Measurements from ENCODE around the gene ACTG1.
A peak's percentile ranks its signal among the peaks of the same experiment; 100 is the strongest.

ACTG1 gene

GRCh38 chr17:81512562-81513371 lies at the start of gene ACTG1:
Gene ACTG1, minus strand, starts transcription at chr17:81512799. Its CDS starts 445 bp downstream, at chr17:81512354.
- H3K4me3 ChIP-seq (ENCODE audit: low read length), result peak within 1 kb of the TSS; percentile 95
- peak; percentile 93 for DNase-seq (ENCODE audit: low read depth)
- no peak for TF ChIP-seq CTCF (conservative IDR thresholded peaks at IDR 0.05; ENCODE audit: low read length)

GRCh38 chr17:81561494-81561885 lies 48.9 kb upstream of the ACTG1 start:
- DNase-seq (ENCODE audit: low read depth), result no peak

DNA sequence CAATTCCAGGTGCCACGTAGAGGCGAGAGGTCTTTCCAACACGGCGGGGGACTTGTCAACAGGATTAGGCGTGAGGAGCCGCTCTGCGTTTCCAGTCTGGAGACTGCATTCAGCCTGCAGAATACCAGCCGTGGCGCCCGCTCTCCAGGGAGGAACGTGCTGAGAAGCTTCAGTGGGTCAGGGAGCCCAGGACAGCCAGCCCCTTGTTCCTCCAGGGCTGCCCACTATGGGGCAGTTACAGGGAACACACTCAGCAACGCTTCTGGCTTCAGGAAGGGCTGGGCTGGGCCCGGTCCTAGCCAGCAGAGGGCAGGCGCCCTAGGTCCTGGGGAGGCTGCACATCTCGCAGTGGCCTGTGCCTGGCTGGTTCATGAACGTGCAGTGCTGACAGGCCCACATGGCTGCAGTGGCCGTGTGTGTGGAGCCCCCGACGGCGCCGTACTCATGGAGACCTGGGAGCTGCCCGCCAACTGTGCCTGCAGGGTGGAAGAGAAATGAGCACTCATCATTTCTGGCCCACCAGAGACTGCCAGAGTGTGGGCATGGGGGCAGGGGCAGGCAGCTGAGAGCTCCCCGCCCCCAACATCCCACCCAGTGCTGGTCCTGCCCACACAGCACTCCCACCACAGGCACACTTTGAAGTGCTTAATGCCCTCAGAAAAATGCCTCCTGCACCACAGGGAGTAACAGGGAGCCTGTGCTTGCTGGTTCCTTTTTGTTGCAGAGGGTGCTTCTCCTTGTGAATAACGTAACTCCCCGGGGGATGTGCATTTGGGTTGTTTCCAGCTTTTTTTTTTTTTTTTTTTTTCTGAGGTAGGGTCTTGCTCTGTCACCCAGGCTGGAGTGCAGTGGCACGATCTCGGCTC lies 46.6 kb upstream of the ACTG1 start:
- no peak overlapping the region for H3K4me3 ChIP-seq (ENCODE audit: low read length)
- DNase-seq (ENCODE audit: low read depth), result no peak
- peak; percentile 16 for TF ChIP-seq CTCF (conservative IDR thresholded peaks at IDR 0.05; ENCODE audit: low read length)

More at GRCh38 chr17:81561494-81561885, 48.9 kb upstream of the ACTG1 start:
- no peak overlapping the region for H3K4me3 ChIP-seq (ENCODE audit: low read length)
- no peak for TF ChIP-seq CTCF (conservative IDR thresholded peaks at IDR 0.05; ENCODE audit: low read length)

DNA sequence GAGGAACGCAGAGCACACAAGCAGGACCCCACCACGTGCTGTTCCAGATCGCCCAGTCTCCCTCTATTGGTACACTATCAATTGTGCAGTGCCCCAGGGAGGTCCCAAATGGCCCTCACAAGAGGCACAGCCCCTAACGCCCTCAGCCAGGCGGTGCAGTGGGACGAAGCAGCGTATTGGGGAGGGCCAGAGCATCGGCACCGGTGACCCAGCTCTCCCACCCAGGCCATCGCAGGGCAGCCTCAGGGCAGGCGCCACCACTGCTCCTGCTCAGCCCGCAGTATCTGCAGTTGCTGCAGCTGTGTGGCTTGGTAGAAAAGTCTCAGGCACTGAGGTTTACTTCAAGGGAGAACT lies 45.5 kb upstream of the ACTG1 start:
- TF ChIP-seq CTCF (conservative IDR thresholded peaks at IDR 0.05; ENCODE audit: low read length), result no peak
- no peak for DNase-seq (ENCODE audit: low read depth)
- no peak overlapping the region for H3K4me3 ChIP-seq (ENCODE audit: low read length)

DNA sequence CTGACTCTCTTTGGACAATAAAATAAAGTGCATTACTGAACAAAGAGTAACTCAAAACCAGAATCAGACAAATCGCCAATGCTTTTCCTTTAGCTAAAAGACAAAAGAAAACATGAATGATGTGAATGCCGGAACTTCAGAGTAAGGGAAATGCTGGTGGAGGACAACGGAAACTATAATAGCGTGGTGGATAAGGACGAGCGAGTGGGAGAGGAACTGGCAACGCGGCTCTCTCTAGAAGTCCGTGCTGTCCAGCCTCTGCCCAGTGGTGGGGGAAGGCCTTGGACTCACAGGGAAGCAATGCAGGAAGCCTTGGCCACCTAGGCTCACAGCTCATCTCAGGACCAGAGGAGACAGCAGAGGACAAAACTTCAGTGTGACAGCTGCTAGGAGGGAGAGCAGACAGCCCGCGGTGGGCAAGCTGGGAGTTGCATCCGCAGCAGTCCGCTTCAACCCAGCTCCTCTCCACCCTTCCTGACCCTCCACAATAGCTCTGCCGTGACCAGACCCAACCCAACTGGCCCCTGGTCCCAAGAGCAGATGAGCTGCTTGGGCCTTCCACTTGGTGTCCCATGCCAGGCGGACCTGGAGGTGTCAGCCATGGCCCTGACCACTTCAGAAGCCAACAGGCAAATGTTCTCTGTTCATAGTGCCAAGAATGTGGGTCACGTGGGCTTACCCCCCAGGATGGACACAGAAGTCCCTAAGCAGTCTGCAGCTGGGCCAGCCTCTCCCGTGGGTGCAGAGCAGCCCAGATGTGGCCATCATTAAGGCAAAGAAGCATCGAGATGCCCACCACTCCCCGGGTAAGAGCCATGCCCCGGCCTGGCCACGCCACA lies 44.9 kb upstream of the ACTG1 start:
- TF ChIP-seq CTCF (conservative IDR thresholded peaks at IDR 0.05; ENCODE audit: low read length), result no peak
- DNase-seq (ENCODE audit: low read depth), result no peak
- H3K4me3 ChIP-seq (ENCODE audit: low read length), result no peak overlapping the region

DNA sequence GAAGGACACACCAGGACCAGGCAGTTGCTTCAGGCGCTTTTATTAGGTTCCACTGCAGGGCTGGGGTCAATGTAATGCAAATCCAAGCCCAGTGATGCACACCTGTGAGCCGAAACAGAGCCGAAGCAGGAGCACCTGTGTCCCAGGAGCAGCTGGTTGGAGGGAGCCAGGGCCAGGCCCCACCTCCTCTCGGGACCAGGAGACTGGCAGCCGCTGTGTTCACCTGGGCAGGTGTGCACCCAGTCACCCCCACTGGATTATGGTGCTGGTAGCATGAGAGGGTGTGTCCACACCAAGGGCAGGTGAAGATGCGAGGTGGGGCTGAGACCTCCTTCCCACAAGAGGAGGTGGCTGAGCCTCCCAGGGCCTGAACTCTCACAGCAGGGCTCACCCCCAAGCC lies 44.3 kb upstream of the ACTG1 start:
- DNase-seq (ENCODE audit: low read depth), result no peak
- no peak overlapping the region for H3K4me3 ChIP-seq (ENCODE audit: low read length)
- no peak for TF ChIP-seq CTCF (conservative IDR thresholded peaks at IDR 0.05; ENCODE audit: low read length)

Data from AG10803 (cell line).